Measurements from ENCODE around the gene LRRC1.
A peak's percentile ranks its signal among the peaks of the same experiment; 100 is the strongest.

The LRRC1 gene

GRCh38 chr6:53919881-53920360, 125.1 kb downstream of the LRRC1 start:
- H3K27ac ChIP-seq, result no peak overlapping the region
- H3K36me3 ChIP-seq (ENCODE audit: insufficient read depth, low read length), result no peaks in the 10 kb centered on the region
- H3K9me3 ChIP-seq (ENCODE audit: low read depth, low read length), result no peaks in the 10 kb centered on the region
- no peak for TF ChIP-seq EZH2 (IDR thresholded peaks at IDR 0.05)
- TF ChIP-seq FOXP2 (optimal IDR thresholded peaks at IDR 0.05; ENCODE audit: control extremely low read depth, extremely low read length, insufficient read depth), result no peak
- TF ChIP-seq POLR2AphosphoS5 (IDR thresholded peaks at IDR 0.05; ENCODE audit: borderline replicate concordance, low read depth, low read length), result no peak
- peak; percentile 22 for DNase-seq (ENCODE audit: low read depth, low spot score)
- no peak overlapping the region for H3K4me3 ChIP-seq
- no peak overlapping the region for H3K9ac ChIP-seq (ENCODE audit: insufficient read length)

GRCh38 chr6:53920881-53921280, 126.1 kb downstream of the LRRC1 start:
- Histone ChIP-seq H3K4me3 (no peak overlapping the region), H3K27ac (no peak overlapping the region), H3K9me3 (ENCODE audit: low read depth, low read length) (no peaks in the 10 kb centered on the region), H3K9ac (ENCODE audit: insufficient read length) (no peak overlapping the region), H3K36me3 (ENCODE audit: insufficient read depth, low read length) (no peaks in the 10 kb centered on the region)
- TF ChIP-seq POLR2AphosphoS5 (IDR thresholded peaks at IDR 0.05; ENCODE audit: borderline replicate concordance, low read depth, low read length) (no peak), FOXP2 (optimal IDR thresholded peaks at IDR 0.05; ENCODE audit: control extremely low read depth, extremely low read length, insufficient read depth) (no peak), EZH2 (IDR thresholded peaks at IDR 0.05) (no peak)
- DNase-seq (ENCODE audit: low read depth, low spot score), result no peak

- no peak overlapping the region for H3K27ac ChIP-seq
- no peaks in the 10 kb centered on the region for H3K9me3 ChIP-seq (ENCODE audit: low read depth, low read length)
- H3K4me3 ChIP-seq, result no peak overlapping the region
- TF ChIP-seq POLR2AphosphoS5 (IDR thresholded peaks at IDR 0.05; ENCODE audit: borderline replicate concordance, low read depth, low read length) (no peak), FOXP2 (optimal IDR thresholded peaks at IDR 0.05; ENCODE audit: control extremely low read depth, extremely low read length, insufficient read depth) (no peak), EZH2 (IDR thresholded peaks at IDR 0.05) (no peak)
- no peaks in the 10 kb centered on the region for H3K36me3 ChIP-seq (ENCODE audit: insufficient read depth, low read length)
- no peak overlapping the region for H3K9ac ChIP-seq (ENCODE audit: insufficient read length)
- DNase-seq (ENCODE audit: low read depth, low spot score), result no peak
Measured at GRCh38 chr6:53921639-53922038, 126.8 kb downstream of the LRRC1 start.

DNA sequence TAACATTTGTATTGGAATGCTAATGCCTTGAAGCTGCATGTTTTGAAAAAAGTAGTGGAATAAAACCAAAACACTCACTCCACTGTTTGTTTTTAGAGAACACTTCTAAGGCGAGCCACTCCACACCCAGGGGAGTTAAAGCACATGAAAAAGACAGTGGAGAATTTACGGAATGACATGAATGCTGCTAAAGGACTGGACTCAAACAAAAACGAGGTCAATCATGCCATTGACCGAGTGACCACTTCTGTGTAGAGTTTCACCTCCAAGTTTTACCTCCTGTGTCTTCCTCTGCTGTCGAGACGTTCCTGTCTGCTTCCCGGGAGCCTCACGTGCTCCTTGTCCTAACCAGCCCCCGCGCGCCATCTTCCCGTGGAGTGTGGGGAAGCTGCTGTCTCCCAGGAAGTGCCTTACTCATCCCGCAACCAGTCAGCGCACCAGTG, 127.8 kb downstream of the LRRC1 start:
- no peak for DNase-seq (ENCODE audit: low read depth, low spot score)
- H3K9me3 ChIP-seq (ENCODE audit: low read depth, low read length), result no peaks in the 10 kb centered on the region
- no peak for TF ChIP-seq POLR2AphosphoS5 (IDR thresholded peaks at IDR 0.05; ENCODE audit: borderline replicate concordance, low read depth, low read length)
- no peak for TF ChIP-seq FOXP2 (optimal IDR thresholded peaks at IDR 0.05; ENCODE audit: control extremely low read depth, extremely low read length, insufficient read depth)
- TF ChIP-seq EZH2 (IDR thresholded peaks at IDR 0.05), result no peak

DNA sequence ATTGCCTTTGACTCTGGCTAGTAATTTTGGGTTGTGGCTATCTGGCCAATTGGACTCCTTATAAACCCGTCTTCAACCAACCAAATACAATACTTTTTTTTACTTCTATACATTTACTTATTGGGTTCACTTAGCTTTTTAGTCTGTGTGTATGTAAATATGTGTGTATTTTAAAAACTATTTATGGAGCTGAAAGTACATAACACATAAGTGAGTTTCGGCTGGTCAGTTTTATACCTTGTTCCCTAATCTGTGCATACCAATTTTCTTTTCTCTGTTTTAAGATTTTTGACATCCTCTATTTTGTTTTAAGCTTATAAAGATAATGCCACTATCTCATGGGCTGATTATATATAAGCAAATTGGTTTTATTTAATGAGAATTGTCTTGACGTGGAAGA, 129.5 kb downstream of the LRRC1 start:
- Histone ChIP-seq H3K9me3 (ENCODE audit: low read depth, low read length) (no peaks in the 10 kb centered on the region), H3K36me3 (ENCODE audit: insufficient read depth, low read length) (no peaks in the 10 kb centered on the region), H3K4me3 (no peak overlapping the region), H3K9ac (ENCODE audit: insufficient read length) (no peak overlapping the region), H3K27ac (no peak overlapping the region)
- no peak for DNase-seq (ENCODE audit: low read depth, low spot score)
- no peak for TF ChIP-seq EZH2 (IDR thresholded peaks at IDR 0.05)
- TF ChIP-seq FOXP2 (optimal IDR thresholded peaks at IDR 0.05; ENCODE audit: control extremely low read depth, extremely low read length, insufficient read depth), result no peak
- TF ChIP-seq POLR2AphosphoS5 (IDR thresholded peaks at IDR 0.05; ENCODE audit: borderline replicate concordance, low read depth, low read length), result no peak

More for the DNA sequence above, 127.8 kb downstream of the LRRC1 start:
- Histone ChIP-seq H3K27ac (no peak overlapping the region), H3K9ac (ENCODE audit: insufficient read length) (no peak overlapping the region), H3K36me3 (ENCODE audit: insufficient read depth, low read length) (no peaks in the 10 kb centered on the region), H3K4me3 (no peak overlapping the region)

- DNase-seq (ENCODE audit: low read depth, low spot score), result no peak
- no peak overlapping the region for H3K4me3 ChIP-seq
- no peak overlapping the region for H3K27ac ChIP-seq
- no peak for TF ChIP-seq FOXP2 (optimal IDR thresholded peaks at IDR 0.05; ENCODE audit: control extremely low read depth, extremely low read length, insufficient read depth)
- no peak for TF ChIP-seq EZH2 (IDR thresholded peaks at IDR 0.05)
- TF ChIP-seq POLR2AphosphoS5 (IDR thresholded peaks at IDR 0.05; ENCODE audit: borderline replicate concordance, low read depth, low read length), result no peak
- no peak overlapping the region for H3K9ac ChIP-seq (ENCODE audit: insufficient read length)
- no peaks in the 10 kb centered on the region for H3K36me3 ChIP-seq (ENCODE audit: insufficient read depth, low read length)
- no peaks in the 10 kb centered on the region for H3K9me3 ChIP-seq (ENCODE audit: low read depth, low read length)
Measured at GRCh38 chr6:53924821-53925422, 130.1 kb downstream of the LRRC1 start.

DNA sequence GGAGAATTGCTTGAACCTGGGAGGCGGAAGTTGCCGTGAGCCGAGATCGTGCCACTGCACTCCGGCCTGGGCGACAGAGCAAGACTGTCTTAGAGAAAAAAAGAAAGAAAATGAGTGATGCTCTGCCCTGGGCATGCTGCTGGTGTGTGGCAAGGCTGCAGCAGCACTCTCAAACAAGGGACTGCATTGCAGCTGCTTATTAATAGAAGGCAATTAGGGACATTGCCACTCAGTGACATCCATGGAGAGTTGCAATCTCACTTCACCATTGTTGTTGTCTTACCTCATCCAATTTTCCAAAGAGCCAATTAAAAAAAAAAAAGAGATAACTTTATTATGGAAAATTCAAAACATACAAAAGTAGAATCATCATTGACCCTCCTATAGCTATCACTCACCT, 131.1 kb downstream of the LRRC1 start:
- no peak overlapping the region for H3K4me3 ChIP-seq
- no peak for TF ChIP-seq FOXP2 (optimal IDR thresholded peaks at IDR 0.05; ENCODE audit: control extremely low read depth, extremely low read length, insufficient read depth)
- no peak for TF ChIP-seq POLR2AphosphoS5 (IDR thresholded peaks at IDR 0.05; ENCODE audit: borderline replicate concordance, low read depth, low read length)
- no peak for TF ChIP-seq EZH2 (IDR thresholded peaks at IDR 0.05)

DNA sequence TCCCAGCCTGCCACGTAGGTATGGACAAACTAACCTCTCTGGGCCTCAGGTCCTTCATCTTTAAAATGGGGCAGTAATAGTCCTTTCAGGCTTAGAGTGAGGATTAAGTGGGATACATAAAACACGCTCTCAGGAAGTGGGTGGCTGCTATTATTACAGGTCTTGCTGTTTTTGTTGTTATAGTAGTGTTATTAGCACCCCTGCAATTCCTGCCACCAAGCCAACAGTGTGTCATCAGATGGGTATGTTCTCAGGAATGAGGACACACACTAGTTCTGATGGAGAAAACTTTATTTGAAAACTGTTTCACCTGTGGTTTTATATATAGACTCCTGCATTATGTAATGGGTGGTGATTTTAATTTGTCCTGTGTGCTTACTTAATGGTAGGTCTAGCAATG, 131.7 kb downstream of the LRRC1 start:
- H3K27ac ChIP-seq, result no peak overlapping the region
- DNase-seq (ENCODE audit: low read depth, low spot score), result no peak

More for the DNA sequence above, 131.1 kb downstream of the LRRC1 start:
- Histone ChIP-seq H3K9ac (ENCODE audit: insufficient read length) (no peak overlapping the region), H3K9me3 (ENCODE audit: low read depth, low read length) (no peaks in the 10 kb centered on the region), H3K27ac (no peak overlapping the region), H3K36me3 (ENCODE audit: insufficient read depth, low read length) (no peaks in the 10 kb centered on the region)
- no peak for DNase-seq (ENCODE audit: low read depth, low spot score)

More for the DNA sequence above, 131.7 kb downstream of the LRRC1 start:
- Histone ChIP-seq H3K4me3 (no peak overlapping the region), H3K9ac (ENCODE audit: insufficient read length) (no peak overlapping the region), H3K36me3 (ENCODE audit: insufficient read depth, low read length) (no peaks in the 10 kb centered on the region), H3K9me3 (ENCODE audit: low read depth, low read length) (no peaks in the 10 kb centered on the region)
- TF ChIP-seq FOXP2 (optimal IDR thresholded peaks at IDR 0.05; ENCODE audit: control extremely low read depth, extremely low read length, insufficient read depth), result no peak
- no peak for TF ChIP-seq EZH2 (IDR thresholded peaks at IDR 0.05)
- TF ChIP-seq POLR2AphosphoS5 (IDR thresholded peaks at IDR 0.05; ENCODE audit: borderline replicate concordance, low read depth, low read length), result no peak

Data from SK-N-MC (cell line).